Aorta (tissue), 5 donors: ENCODE measurements around the gene CROCC2. TPM values are rescaled to one million over a fixed set of nuclear protein-coding genes. Genes with fewer than 3 reads are reported as not detected.
A peak's percentile ranks its signal among the peaks of the same experiment; 100 is the strongest.

Experiments
- ATAC-seq: fragments of 200-7000 bp; cut with Tn5 transposase; one replicate; pipeline ENCODE4 v1.9.1; 2022; ENCODE audit warnings: moderate library complexity; ENCODE audit not compliant: low FRiP score
- DNase-seq, 2 donors: peaks; one replicate each; pipeline ENCODE4 v3.0.0-alpha.2; 2020
- H3K27ac ChIP-seq, 2 donors: one replicate each; pipeline ENCODE4 v1.5.1; 2013; ENCODE audit warnings: low read length in 2 of 2, mild to moderate bottlenecking in 2 of 2, moderate library complexity in 2 of 2, control low read depth in 1 of 2, inconsistent platforms in 1 of 2, low read depth in 1 of 2
- H3K27me3 ChIP-seq, 2 donors: one replicate each; pipeline ENCODE4 v1.6.1; 2013; ENCODE audit warnings: control low read depth in 1 of 2, low read length in 1 of 2, mild to moderate bottlenecking in 1 of 2, moderate library complexity in 1 of 2; ENCODE audit not compliant: insufficient read depth in 2 of 2, control insufficient read depth in 1 of 2
- H3K36me3 ChIP-seq, 2 donors: one replicate each; pipeline ENCODE4 v1.6.1; 2013; ENCODE audit warnings: control low read depth in 1 of 2, low read length in 1 of 2, mild to moderate bottlenecking in 1 of 2; ENCODE audit not compliant: insufficient read depth in 2 of 2, control insufficient read depth in 1 of 2
- H3K4me1 ChIP-seq, 2 donors: one replicate each; pipeline ENCODE4 v1.6.1; 2013; ENCODE audit warnings: low read length in 2 of 2, control low read depth in 1 of 2, mild to moderate bottlenecking in 1 of 2, moderate library complexity in 1 of 2; ENCODE audit not compliant: insufficient read depth in 2 of 2, control insufficient read depth in 1 of 2
- H3K4me3 ChIP-seq, 2 donors: one replicate each; pipeline ENCODE4 v1.5.1; 2013; ENCODE audit warnings: low read length in 2 of 2, control low read depth in 1 of 2, mild to moderate bottlenecking in 1 of 2
- H3K9me3 ChIP-seq: one replicate; pipeline ENCODE4 v1.6.1; 2013; ENCODE audit warnings: mild to moderate bottlenecking, low read length; ENCODE audit not compliant: control insufficient read depth
- WGBS, 2 donors: extraction: QIAGEN DNeasy Blood & Tissue Kit; methylation state at CpG; one replicate each; pipeline ENCODE4 v1.1.7; 2013; 5-methylcytosine and 5-hydroxymethylcytosine counted together
- intact Hi-C, 2 donors: fragments of 100-400 bp; cut with DNase I; formaldehyde crosslinking; loops; one replicate each; pipeline versions ENCODE4 v1.14.2 to v1.15.0; 2022
- polyA plus RNA-seq, 2 donors: library from polyadenylated mRNA; stranded (reverse); fragments of 200-250 nt; gene quantifications; one replicate each; pipeline ENCODE4 v1.2.3, GENCODE V29; 2013
- total RNA-seq, 2 donors: library from RNA; stranded (reverse); fragmentation: NEBNext Ultra II Directional; extraction: Animal tissue kit (Norgen Biotek cat#: 25700); gene quantifications; one replicate each; pipeline ENCODE4 v1.2.1, GENCODE V29; 2021
- donor health status: healthy with polysubstance abuse.
- donor health status: Bipolar disorder and iron deficiency.
- donor health status: DM: no; HTN: no; CAD: no.
- donor health status: DM: no; HTN: no; CAD: no.
- donor health status: DM: yes; HTN: yes; CAD: no.

CROCC2 gene
- total and polyA plus RNA-seq, 4 donors, result 0.13 to 0.45 TPM; not detected in 2

DNA sequence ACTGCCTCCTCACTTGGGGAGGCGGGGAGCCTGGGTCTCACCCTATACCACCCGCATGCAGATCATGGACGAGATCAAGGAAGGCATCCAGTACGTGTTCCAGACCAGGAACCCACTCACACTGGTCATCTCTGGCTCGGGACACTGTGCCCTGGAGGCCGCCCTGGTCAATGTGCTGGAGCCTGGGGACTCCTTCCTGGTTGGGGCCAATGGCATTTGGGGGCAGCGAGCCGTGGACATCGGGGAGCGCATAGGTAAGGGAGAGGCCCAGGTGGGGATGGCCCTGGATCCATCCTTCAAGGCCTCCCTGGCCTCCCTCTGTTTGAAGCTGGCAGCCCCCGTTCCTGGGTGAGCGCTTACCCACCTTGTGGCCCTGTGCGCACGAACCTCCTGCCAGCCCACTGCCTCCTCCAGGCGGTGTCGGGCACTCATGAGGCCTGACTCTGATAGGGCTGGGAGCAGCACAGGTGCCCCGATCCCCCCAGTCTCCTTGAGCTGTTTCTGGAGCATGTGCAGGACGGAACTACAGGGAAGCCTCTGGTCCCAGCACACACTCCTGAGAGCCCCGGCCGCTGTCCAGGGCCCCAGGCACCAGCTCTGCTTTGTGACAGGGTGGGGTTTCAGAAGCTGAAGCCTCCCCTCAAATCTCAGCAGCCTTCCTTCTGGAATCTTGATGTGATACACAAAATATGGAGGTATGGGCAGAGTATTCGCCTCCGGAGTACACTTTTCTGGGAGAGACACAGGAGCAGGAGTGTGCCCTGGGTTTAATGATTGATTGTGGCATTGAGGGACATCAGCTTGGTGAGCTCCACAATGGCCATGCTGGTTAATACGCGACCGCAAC lies 36.8 kb upstream of the CROCC2 start:
- H3K9me3 ChIP-seq, result no peaks in the 10 kb centered on the region
- no peaks in the 10 kb centered on the region for H3K36me3 ChIP-seq
- ATAC-seq, result no peak
- intact Hi-C loops, result no loop called here
- no peaks in the 10 kb centered on the region for H3K27me3 ChIP-seq
- no peak overlapping the region for H3K4me3 ChIP-seq
- 86 to 92% methylated on average over 22 to 25 of the region's 25 CpGs for WGBS, 2 donors
- no peaks in the 10 kb centered on the region for H3K4me1 ChIP-seq
- DNase-seq, result peak in 1 of 2 donors; percentile 61
- H3K27ac ChIP-seq, result no peak overlapping the region

DNA sequence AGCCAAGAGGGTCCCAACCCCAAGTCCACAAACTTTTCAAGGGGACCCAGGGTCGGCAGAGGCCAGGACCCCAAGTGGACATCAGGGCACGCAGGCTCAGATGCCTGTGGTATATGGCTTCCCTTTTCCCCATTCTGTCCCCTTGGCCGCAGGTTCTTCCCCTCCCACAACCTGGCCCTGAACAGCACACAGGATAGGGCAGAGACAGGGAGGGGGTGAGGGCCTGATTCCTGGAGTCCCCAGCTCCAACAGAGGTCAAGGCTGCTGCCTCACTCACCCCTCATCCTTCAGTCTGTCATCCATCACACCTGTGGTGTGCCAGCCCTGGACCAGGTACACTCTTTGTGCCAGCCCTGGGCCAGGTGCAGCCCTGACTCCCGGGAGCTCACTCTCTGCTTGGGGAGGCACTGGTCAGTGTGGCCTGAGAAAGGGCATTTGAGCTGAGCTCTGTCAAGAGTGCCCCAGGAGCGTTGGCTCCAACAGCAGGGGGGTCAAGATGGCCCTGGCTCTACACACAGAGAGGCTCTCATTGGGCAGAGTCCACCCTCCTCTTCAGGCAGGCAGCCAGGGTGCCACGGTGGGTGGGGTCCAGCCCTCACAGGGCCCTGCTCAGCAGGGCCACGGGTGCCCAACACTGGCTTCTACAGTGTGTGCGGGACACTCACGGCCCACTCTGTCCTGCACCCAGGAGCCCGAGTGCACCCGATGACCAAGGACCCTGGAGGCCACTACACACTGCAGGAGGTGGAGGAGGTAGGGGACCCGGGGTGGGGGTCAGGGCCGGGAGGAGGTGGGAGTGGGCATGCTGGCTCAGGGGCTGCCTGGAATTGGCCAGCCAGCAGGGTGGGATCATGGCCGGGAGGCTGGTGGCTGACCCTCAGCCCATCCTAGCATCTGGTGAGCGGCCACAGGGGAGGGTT lies 35.9 kb upstream of the CROCC2 start:
- Histone ChIP-seq H3K4me3 (no peak overlapping the region), H3K27ac (no peak overlapping the region), H3K9me3 (no peaks in the 10 kb centered on the region), H3K36me3 (no peaks in the 10 kb centered on the region), H3K27me3 (no peaks in the 10 kb centered on the region), H3K4me1 (no peaks in the 10 kb centered on the region)
- intact Hi-C loops, result no loop called here
- DNase-seq, result no peak
- WGBS, 2 donors, result 85 to 90% methylated on average over 15 of the region's 15 CpGs
- no peak for ATAC-seq

DNA sequence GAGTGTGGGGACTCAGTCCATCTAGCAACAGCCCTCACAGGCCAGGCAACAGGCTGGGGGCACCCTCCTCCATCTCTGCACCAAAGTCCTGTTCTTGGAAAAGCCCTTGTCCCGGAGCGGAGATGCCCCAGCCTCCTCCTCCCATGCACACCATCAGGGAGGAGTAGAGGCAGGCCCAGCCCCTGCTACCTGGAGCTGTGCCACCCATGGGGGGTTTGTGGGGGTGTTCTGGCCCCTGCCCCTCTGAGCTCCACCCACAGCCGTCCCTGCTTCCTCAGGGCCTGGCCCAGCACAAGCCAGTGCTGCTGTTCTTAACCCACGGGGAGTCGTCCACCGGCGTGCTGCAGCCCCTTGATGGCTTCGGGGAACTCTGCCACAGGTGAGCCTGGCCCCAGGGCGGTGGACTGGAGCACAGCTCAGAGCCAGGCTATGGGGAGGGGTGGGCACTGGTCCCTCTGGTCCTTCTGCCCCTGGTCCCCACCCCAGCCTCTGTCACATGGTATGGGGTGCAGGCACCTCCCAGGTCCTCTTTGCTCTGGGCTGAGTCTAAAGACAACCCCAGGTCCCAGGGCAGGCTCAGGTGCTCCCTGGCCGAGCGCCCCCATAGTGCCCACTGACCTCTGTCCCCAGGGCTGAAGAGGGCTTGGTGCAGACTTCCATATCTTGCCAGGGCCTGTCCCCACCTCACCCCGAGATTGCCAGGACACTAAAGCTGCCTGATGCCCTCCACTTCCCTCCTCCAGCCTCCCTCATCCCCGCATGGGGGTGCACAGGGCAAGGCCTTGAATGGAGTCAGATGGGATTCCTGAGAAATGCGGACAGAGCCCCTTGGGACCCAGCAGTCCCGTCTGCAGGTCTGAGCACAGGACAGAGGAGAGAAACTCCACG lies 34.8 kb upstream of the CROCC2 start:
- Histone ChIP-seq H3K27ac (no peak overlapping the region), H3K4me1 (no peaks in the 10 kb centered on the region), H3K27me3 (no peaks in the 10 kb centered on the region), H3K4me3 (no peak overlapping the region), H3K36me3 (no peaks in the 10 kb centered on the region), H3K9me3 (no peaks in the 10 kb centered on the region)
- 76 to 78% methylated on average over 16 of the region's 16 CpGs for WGBS, 2 donors
- DNase-seq, result peak in 1 of 2 donors; percentile 55
- no peak for ATAC-seq
- intact Hi-C loops, result no loop called here

DNA sequence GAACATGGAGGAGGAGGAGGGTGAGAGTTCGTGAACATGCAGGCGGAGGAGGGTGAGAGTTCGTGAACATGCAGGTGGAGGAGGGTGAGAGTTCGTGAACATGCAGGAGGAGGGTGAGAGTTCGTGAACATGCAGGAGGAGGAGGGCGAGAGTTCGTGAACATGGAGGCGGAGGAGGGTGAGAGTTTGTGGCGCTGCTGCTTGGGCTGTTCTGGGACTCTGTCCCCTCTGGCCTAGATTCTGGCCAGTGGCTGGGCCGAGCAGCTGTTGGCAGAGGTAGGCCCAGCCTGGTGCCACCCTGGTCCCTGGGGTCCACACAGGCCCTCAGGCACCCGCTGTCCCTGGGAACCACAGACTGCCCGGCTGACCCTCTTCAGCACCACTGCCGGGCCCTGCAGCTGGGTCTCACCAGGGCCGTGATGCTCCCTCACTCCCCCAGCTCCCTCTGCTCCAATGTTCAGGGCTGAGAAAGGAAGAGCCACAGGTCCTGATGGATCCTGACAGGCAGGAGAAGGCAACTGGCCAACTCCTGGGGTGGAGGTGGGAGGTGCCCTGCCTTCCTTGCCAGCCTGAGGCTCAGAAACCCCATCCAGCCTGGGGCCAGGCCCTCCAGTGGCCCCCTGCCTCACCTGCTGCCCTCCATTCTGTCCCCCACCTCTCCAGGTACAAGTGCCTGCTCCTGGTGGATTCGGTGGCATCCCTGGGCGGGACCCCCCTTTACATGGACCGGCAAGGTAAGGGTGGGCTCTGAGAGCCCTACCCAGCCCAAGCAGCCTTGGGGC lies 33.6 kb upstream of the CROCC2 start:
- ATAC-seq, result no peak
- no peak overlapping the region for H3K27ac ChIP-seq
- DNase-seq, result peak; percentile 30 to 61
- no peaks in the 10 kb centered on the region for H3K4me1 ChIP-seq
- H3K27me3 ChIP-seq, result no peaks in the 10 kb centered on the region
- H3K9me3 ChIP-seq, result no peaks in the 10 kb centered on the region
- H3K4me3 ChIP-seq, result no peak overlapping the region
- intact Hi-C loops, result no loop called here
- H3K36me3 ChIP-seq, result no peaks in the 10 kb centered on the region
- WGBS, 2 donors, result 83% methylated on average over 16 to 17 of the region's 17 CpGs

DNA sequence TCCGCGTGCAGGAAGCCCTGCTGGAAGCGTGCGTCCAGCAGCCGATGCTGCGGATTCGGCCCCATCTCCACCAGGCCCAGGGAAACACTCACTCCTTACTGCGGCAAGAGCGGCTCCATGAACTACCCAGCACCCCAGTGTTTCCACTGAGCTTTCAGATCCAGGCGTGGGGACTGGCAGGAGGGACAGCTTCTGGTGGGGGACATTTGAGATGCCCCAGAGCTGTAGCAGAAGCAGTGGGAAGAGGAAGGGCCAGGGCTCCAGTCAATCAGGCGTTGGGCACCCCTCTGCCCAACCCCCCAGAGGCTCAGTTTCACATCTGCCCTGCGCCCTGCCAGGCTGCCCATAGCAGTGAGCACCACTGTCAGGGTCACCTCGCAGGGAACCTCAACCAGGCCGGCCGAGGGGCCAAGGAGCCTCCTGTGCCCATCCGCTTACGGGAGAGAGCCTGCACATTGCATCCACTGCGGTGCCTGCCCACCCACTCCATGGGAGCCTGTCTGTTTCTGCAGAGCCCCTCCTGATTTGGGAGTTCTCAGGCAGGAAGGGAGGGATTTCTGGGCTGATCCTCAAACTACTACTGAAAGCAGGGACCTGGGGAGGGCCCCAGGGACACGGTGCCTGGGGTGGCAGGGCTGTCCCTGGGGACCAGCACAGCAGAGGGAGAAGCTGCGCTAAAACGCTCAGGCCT lies 32.9 kb upstream of the CROCC2 start:
- WGBS, 2 donors, result 84 to 88% methylated on average over 21 of the region's 21 CpGs
- intact Hi-C loops, result no loop called here
- DNase-seq (peak; percentile 29 to 61), ATAC-seq (no peak)
- H3K27me3 ChIP-seq, result no peaks in the 10 kb centered on the region
- no peak overlapping the region for H3K4me3 ChIP-seq
- H3K36me3 ChIP-seq, result no peaks in the 10 kb centered on the region
- no peak overlapping the region for H3K27ac ChIP-seq
- H3K4me1 ChIP-seq, result no peaks in the 10 kb centered on the region
- no peaks in the 10 kb centered on the region for H3K9me3 ChIP-seq

DNA sequence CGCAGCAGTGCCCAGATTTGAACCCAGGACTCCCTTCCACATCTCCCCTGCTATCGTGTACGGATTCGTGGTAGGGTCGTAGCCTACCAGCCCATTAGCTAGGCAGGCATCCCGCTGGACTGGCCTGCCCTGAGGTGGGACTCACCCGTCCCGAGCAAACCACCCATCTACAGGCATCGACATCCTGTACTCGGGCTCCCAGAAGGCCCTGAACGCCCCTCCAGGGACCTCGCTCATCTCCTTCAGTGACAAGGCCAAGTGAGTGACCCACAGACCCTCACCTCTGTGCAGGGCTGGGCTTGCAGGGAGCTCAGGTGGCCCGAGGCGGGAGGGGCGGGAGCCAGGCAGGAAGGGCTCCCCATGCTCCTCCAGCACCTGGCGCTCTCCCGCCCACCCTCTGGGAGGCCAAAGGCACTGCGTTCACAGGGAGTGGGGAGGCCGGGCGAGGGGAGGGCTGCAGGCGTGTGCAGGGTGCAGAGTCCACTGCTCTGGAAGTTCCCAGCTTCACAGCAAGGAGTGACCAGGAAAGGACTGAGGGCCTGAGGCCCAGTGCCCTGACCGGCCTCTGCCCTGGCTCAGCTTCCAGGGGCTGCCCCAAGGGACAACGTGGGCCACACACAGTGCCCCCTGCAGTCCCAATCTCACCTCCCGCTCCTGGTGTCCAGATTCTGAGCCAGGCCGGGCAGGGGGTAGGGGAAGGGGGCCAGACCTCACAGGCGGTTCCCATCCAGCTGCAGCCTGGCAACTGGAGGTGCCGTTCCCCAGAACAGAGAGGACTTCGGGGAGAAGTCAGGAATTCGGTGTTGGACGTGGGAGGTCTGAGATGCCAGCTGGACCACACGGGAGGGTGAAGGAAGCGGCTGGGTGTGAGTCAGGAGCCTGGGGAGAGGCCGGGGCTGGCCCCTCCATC lies 32.1 kb upstream of the CROCC2 start:
- ATAC-seq, result no peak
- H3K4me1 ChIP-seq, result no peaks in the 10 kb centered on the region
- no peaks in the 10 kb centered on the region for H3K36me3 ChIP-seq
- no peaks in the 10 kb centered on the region for H3K9me3 ChIP-seq
- no peak overlapping the region for H3K4me3 ChIP-seq
- no peaks in the 10 kb centered on the region for H3K27me3 ChIP-seq
- peak in 1 of 2 donors; percentile 30 for DNase-seq
- 75 to 77% methylated on average over 28 to 33 of the region's 33 CpGs for WGBS, 2 donors
- no peak overlapping the region for H3K27ac ChIP-seq
- intact Hi-C loops, result no loop called here

DNA sequence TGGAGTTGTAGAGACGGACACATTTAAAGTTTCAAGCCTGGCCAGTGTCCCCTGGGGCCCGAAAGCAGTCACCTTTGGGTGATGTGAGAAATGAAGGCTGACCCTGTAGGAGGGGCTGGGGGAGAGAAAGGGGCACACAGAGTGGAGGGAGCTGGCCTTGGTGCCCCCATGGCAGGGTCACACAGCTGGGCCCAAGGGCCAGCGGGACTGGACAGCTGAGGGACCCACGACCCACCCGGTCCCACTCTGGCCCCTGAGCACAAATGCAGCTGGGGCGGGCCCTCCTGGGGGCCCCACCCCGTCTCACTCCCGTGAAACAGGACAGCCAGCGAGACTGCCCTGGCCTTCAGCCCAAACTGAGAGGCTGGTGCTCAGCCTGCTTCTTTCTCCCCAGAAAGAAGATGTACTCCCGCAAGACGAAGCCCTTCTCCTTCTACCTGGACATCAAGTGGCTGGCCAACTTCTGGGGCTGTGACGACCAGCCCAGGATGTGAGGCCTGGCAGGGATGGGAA lies 31.4 kb upstream of the CROCC2 start:
- no peak for DNase-seq
- intact Hi-C loops, result no loop called here
- H3K27me3 ChIP-seq, result no peaks in the 10 kb centered on the region
- no peak overlapping the region for H3K27ac ChIP-seq
- ATAC-seq, result no peak
- no peaks in the 10 kb centered on the region for H3K9me3 ChIP-seq
- WGBS, 2 donors, result 82 to 85% methylated on average over 12 of the region's 12 CpGs
- H3K4me1 ChIP-seq, result no peaks in the 10 kb centered on the region
- H3K4me3 ChIP-seq, result no peak overlapping the region
- no peaks in the 10 kb centered on the region for H3K36me3 ChIP-seq
